GM12891 (cell line): ENCODE results near the gene POU6F1.

Experiments used
- POLR2A ChIP-seq: IDR thresholded peaks from 2 replicates; pipeline ENCODE4 v1.6.1; 2011; ENCODE audit warnings: low read depth, low read length, control low read depth
- SPI1 ChIP-seq: IDR thresholded peaks from 2 replicates; pipeline ENCODE4 v1.6.1; 2011; ENCODE audit warnings: low read depth, low read length, control low read depth
- TAF1 ChIP-seq: IDR thresholded peaks from 2 replicates; pipeline ENCODE4 v1.6.1; 2011; ENCODE audit warnings: low read depth, low read length, control low read depth

DNA sequence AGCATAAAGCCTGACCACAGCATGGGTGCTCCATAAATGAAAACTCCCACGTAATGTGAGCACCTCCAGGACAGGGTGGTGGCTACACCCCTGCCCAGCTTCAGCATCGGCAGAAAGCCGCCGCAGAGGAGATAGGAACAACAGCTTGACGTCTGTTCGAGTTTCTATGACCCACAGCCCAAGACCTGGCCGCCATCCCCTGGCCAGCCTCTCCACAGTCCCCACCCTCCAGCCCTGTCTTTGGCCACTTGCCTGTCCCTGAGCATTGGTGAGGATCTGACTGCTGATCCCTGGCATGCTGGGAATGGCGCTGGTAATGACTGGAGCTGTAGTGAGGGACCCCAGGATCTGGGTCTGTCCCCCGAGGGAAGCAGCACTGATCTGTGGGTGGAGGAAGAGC lies 21.3 kb downstream of the POU6F1 start:
- TF ChIP-seq TAF1 (no peak), POLR2A (no peak), SPI1 (no peak)
